Uterus (tissue), 4 donors: ENCODE data around the gene ZDHHC22. TPM values are rescaled to one million over a fixed set of nuclear protein-coding genes. Genes with fewer than 3 reads are reported as not detected.

Experiments used
- DNase-seq, 2 donors: peaks; one replicate each; pipeline ENCODE4 v3.0.0-alpha.2; 2019 to 2020
- H3K27ac ChIP-seq, 2 donors: fragments of 200-600 bp; sonication (generic); 1 replicate in 1 of 2; 2 replicates in 1 of 2; pipeline ENCODE4 v1.5.1; 2016 to 2018
- H3K27me3 ChIP-seq, 2 donors: fragments of 200-600 bp; sonication (generic); one replicate each; pipeline ENCODE4 v1.5.1; 2018 to 2019; ENCODE audit warnings: control low read depth in 1 of 2
- H3K36me3 ChIP-seq, 2 donors: fragments of 200-600 bp; sonication (generic); one replicate each; pipeline ENCODE4 v1.5.1; 2019; ENCODE audit warnings: control low read depth in 1 of 2
- H3K4me1 ChIP-seq, 2 donors: fragments of 200-600 bp; sonication (generic); one replicate each; pipeline ENCODE4 v1.5.1; 2018 to 2019; ENCODE audit warnings: control low read depth in 1 of 2
- H3K4me3 ChIP-seq, 2 donors: fragments of 200-600 bp; sonication (generic); 1 replicate in 1 of 2; 2 replicates in 1 of 2; pipeline ENCODE4 v1.5.1; 2018 to 2019; ENCODE audit warnings: mild to moderate bottlenecking in 1 of 2
- H3K9me3 ChIP-seq, 2 donors: fragments of 200-600 bp; sonication (generic); one replicate each; pipeline ENCODE4 v1.5.1; 2019; ENCODE audit warnings: control low read depth in 1 of 2
- POLR2A ChIP-seq, 2 donors: fragments of 450-650 bp; IDR thresholded peaks; one replicate each; pipeline ENCODE4 v1.6.1; 2016; ENCODE audit warnings: antibody characterized with exemption in 2 of 2, mild to moderate bottlenecking in 1 of 2, moderate library complexity in 1 of 2
- intact Hi-C: fragments of 100-400 bp; cut with DNase I; formaldehyde crosslinking; loops from one replicate; pipeline ENCODE4 v1.15.1; 2023; ENCODE audit warnings: low total_unique reads
- total RNA-seq, 4 donors: library from RNA; depleted of rRNA in 3 of 4; stranded (reverse); fragments of >200 nt in 3 of 4; gene quantifications; one replicate each; pipeline versions ENCODE4 v1.1.0 to v1.2.4, GENCODE V29; 2014 to 2023
- TF ChIP-seq, protein P1 (sequence below), 4 experiments: fragments of 200-600 bp in 2 of 4; fragments of 450-650 bp in 2 of 4; sonication (generic) in 2 of 4; IDR thresholded peaks; one replicate each; pipeline ENCODE4 v1.5.1; 2016 to 2019; ENCODE audit warnings: antibody characterized with exemption in 4 of 4, mild to moderate bottlenecking in 2 of 4, moderate library complexity in 1 of 4
- donor health status: DM: yes; HTN: yes; CAD: no.

ZDHHC22 gene
- total RNA-seq, 4 donors from 2014 or later: not detected

- peaks cover 10 to 15% of the 10 kb centered on the region in 2 donors for H3K4me1 ChIP-seq
- H3K27ac ChIP-seq: peak overlapping the region; percentile 75 to 81
- H3K9me3 ChIP-seq: no peaks in the 10 kb centered on the region
Measured at GRCh38 chr14:77110286-77110685, 31.3 kb downstream of the ZDHHC22 start.

GRCh38 chr14:77109656-77110055 is 31.9 kb downstream of the ZDHHC22 start:
- H3K4me1 ChIP-seq: peaks cover 10 to 15% of the 10 kb centered on the region in 2 donors
- H3K4me3 ChIP-seq: no peak overlapping the region
- no peak for TF ChIP-seq POLR2A (IDR thresholded peaks at IDR 0.05)
- TF ChIP-seq, protein P1, sequence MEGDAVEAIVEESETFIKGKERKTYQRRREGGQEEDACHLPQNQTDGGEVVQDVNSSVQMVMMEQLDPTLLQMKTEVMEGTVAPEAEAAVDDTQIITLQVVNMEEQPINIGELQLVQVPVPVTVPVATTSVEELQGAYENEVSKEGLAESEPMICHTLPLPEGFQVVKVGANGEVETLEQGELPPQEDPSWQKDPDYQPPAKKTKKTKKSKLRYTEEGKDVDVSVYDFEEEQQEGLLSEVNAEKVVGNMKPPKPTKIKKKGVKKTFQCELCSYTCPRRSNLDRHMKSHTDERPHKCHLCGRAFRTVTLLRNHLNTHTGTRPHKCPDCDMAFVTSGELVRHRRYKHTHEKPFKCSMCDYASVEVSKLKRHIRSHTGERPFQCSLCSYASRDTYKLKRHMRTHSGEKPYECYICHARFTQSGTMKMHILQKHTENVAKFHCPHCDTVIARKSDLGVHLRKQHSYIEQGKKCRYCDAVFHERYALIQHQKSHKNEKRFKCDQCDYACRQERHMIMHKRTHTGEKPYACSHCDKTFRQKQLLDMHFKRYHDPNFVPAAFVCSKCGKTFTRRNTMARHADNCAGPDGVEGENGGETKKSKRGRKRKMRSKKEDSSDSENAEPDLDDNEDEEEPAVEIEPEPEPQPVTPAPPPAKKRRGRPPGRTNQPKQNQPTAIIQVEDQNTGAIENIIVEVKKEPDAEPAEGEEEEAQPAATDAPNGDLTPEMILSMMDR (IDR thresholded peaks at IDR 0.05): no peak
- intact Hi-C loops: no loop called here
- H3K27ac ChIP-seq: peak overlapping the region in 1 of 2 donors; percentile 81
- H3K27me3 ChIP-seq: no peaks in the 10 kb centered on the region
- H3K9me3 ChIP-seq: no peaks in the 10 kb centered on the region
- no peaks in the 10 kb centered on the region for H3K36me3 ChIP-seq
- no peak for DNase-seq

More at GRCh38 chr14:77110286-77110685, 31.3 kb downstream of the ZDHHC22 start:
- Histone ChIP-seq H3K4me3 (no peak overlapping the region), H3K36me3 (no peaks in the 10 kb centered on the region), H3K27me3 (no peaks in the 10 kb centered on the region)
- intact Hi-C loops: no loop called here
- DNase-seq: no peak
- TF ChIP-seq, protein P1 (IDR thresholded peaks at IDR 0.05): no peak
- no peak for TF ChIP-seq POLR2A (IDR thresholded peaks at IDR 0.05)

DNA sequence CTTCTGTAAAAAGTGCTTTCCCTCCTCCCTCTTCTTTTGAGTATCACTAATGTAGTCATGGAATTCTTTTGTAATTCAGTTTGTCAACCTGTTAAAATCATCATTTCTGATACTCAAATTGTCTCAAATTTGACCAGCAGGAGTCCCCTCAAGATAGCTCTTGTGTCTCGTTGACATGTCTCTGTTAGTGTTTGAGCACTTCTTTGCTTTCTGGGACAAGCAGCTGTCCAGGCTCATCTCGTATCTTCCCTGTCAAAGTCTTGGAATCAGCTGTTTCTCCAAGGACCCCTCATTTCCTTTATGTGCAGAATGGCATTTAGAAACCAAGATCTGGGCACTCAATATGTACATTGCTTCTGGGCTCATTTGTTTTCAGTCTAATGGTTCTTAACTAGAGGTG is 32.8 kb downstream of the ZDHHC22 start:
- no peak overlapping the region for H3K4me3 ChIP-seq
- H3K27me3 ChIP-seq: no peaks in the 10 kb centered on the region
- TF ChIP-seq POLR2A (IDR thresholded peaks at IDR 0.05): no peak
- TF ChIP-seq, protein P1 (IDR thresholded peaks at IDR 0.05): no peak
- H3K9me3 ChIP-seq: no peaks in the 10 kb centered on the region
- no peak for DNase-seq
- H3K4me1 ChIP-seq: peaks cover 10 to 15% of the 10 kb centered on the region in 2 donors
- intact Hi-C loops: no loop called here
- no peak overlapping the region for H3K27ac ChIP-seq
- H3K36me3 ChIP-seq: no peaks in the 10 kb centered on the region

DNA sequence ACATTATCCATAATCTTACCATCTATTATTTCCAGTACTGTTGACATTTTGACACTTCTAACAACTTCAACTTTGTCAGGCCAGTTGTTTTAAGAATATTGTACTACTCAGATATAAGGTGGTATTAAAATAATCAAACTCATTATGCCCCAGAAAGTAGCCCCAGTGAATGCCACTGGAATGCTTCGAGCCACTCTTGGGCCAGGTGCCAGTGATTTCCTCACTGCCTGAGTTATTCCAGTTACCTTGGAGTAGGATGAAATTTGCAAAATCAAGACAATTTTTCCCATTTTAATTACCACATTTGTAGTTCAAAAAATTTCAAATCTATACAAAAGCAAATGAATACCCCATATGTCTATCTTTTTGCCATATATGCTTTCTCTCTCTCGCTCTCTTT is 34.4 kb downstream of the ZDHHC22 start:
- intact Hi-C loops: no loop called here
- DNase-seq: no peak
- TF ChIP-seq POLR2A (IDR thresholded peaks at IDR 0.05): no peak
- TF ChIP-seq, protein P1 (IDR thresholded peaks at IDR 0.05): no peak

GRCh38 chr14:77106666-77107065 is 34.9 kb downstream of the ZDHHC22 start:
- Histone ChIP-seq H3K27me3 (no peaks in the 10 kb centered on the region), H3K27ac (no peak overlapping the region), H3K4me1 (peaks cover 6 to 9% of the 10 kb centered on the region in 2 donors), H3K9me3 (no peaks in the 10 kb centered on the region), H3K4me3 (no peak overlapping the region), H3K36me3 (no peaks in the 10 kb centered on the region)
- no peak for DNase-seq
- intact Hi-C loops: no loop called here
- no peak for TF ChIP-seq POLR2A (IDR thresholded peaks at IDR 0.05)
- TF ChIP-seq, protein P1 (IDR thresholded peaks at IDR 0.05): no peak

More for the DNA sequence above, 34.4 kb downstream of the ZDHHC22 start:
- Histone ChIP-seq H3K9me3 (no peaks in the 10 kb centered on the region), H3K4me1 (peaks cover 10 to 15% of the 10 kb centered on the region in 2 donors), H3K4me3 (no peak overlapping the region), H3K27ac (no peak overlapping the region), H3K36me3 (no peaks in the 10 kb centered on the region), H3K27me3 (no peaks in the 10 kb centered on the region)
